IMR-90 (cell line): ENCODE data around the gene DOK4.

ENCODE experiments used
- BHLHE40 ChIP-seq: fragments of 150-350 bp; IDR thresholded peaks from 2 replicates; pipeline ENCODE4 v1.6.1; 2016; ENCODE audit warnings: mild to moderate bottlenecking, low read depth, low read length
- CEBPB ChIP-seq: IDR thresholded peaks from 2 replicates; pipeline ENCODE4 v1.6.1; 2012; ENCODE audit warnings: low read depth, low read length, improper control_type of control experiment
- CHD1 ChIP-seq: IDR thresholded peaks from 2 replicates; pipeline ENCODE4 v1.6.1; 2012; ENCODE audit warnings: low read depth, low read length, improper control_type of control experiment
- CTCF ChIP-seq: conservative IDR thresholded peaks from 2 replicates; pipeline ENCODE4 v1.5.1; 2012; ENCODE audit warnings: mild to moderate bottlenecking, low read depth, low read length, improper control_type of control experiment
- FOS ChIP-seq: fragments of 150-350 bp; IDR thresholded peaks from 2 replicates; pipeline ENCODE4 v1.6.1; 2016; ENCODE audit warnings: low read depth, low read length
- MAZ ChIP-seq: IDR thresholded peaks from 2 replicates; pipeline ENCODE4 v1.6.1; 2012; ENCODE audit warnings: low read depth, mild to moderate bottlenecking, low read length, improper control_type of control experiment, moderate library complexity, borderline replicate concordance
- NFE2L2 ChIP-seq: fragments of 150-350 bp; IDR thresholded peaks from 2 replicates; pipeline ENCODE4 v1.6.1; 2016; ENCODE audit warnings: low read depth, mild to moderate bottlenecking, low read length
- POLR2A ChIP-seq: IDR thresholded peaks from 2 replicates; pipeline ENCODE4 v1.6.1; 2012; ENCODE audit warnings: mild to moderate bottlenecking, low read depth, low read length
- SMC3 ChIP-seq: fragments of 150-350 bp; IDR thresholded peaks from 2 replicates; pipeline ENCODE4 v1.6.1; 2016; ENCODE audit warnings: low read depth, mild to moderate bottlenecking, antibody characterized with exemption, low read length, moderate library complexity

- no peak for TF ChIP-seq POLR2A
- TF ChIP-seq CEBPB = no peak
- TF ChIP-seq BHLHE40 = no peak
- TF ChIP-seq NFE2L2 = no peak
- no peak for TF ChIP-seq CTCF
- TF ChIP-seq FOS = no peak
- no peak for TF ChIP-seq CHD1
- no peak for TF ChIP-seq MAZ
- no peak for TF ChIP-seq SMC3
These were observed 11.7 kb upstream of the DOK4 start for GRCh38 chr16:57498031-57498430.
